PC-9 (cell line): ENCODE results near the gene SRGAP1. TPM values are rescaled to one million over a fixed set of nuclear protein-coding genes. Genes with fewer than 3 reads are reported as not detected.

Source experiments
- BruUV-seq: library from RNA; stranded (reverse); fragments of 400-500 nt; replicated peaks from 2 replicates; lab custom pipeline; 2021; lab: Mats Ljungman, UMichigan
- CTCF ChIA-PET: fragments of 300-600 bp; sonication (Branson Sonifier 250); formaldehyde crosslinking; loops from one replicate; lab custom pipeline; 2022; ENCODE audit warnings: antibody characterized with exemption; lab: Charles Lee
- POLR2A ChIA-PET: fragments of 300-600 bp; sonication (Branson Sonifier 250); formaldehyde crosslinking; loops from one replicate; lab custom pipeline; 2022; ENCODE audit warnings: antibody characterized with exemption; ENCODE audit not compliant: unreplicated experiment; lab: Charles Lee
- DNase-seq, 2 experiments: peaks; one replicate each; pipeline versions ENCODE4 v3.0.0 to v3.0.0-alpha.2; 2015 to 2022; ENCODE audit warnings: mixed read lengths in 1 of 2
- H2AFZ ChIP-seq: fragments of 200-600 bp; sonication (generic); 2 replicates; pipeline ENCODE4 v1.8.1; 2017; ENCODE audit warnings: antibody characterized with exemption
- H3F3A ChIP-seq: fragments of 200-600 bp; sonication (generic); 2 replicates; pipeline ENCODE4 v1.8.1; 2017; ENCODE audit warnings: antibody characterized with exemption, mild to moderate bottlenecking, low read depth; ENCODE audit not compliant: insufficient read depth
- H3K27ac ChIP-seq: fragments of 200-600 bp; sonication (generic); 2 replicates; pipeline ENCODE4 v1.6.1; 2016; ENCODE audit warnings: mixed run types
- H3K27me3 ChIP-seq: fragments of 200-600 bp; sonication (generic); 2 replicates; pipeline ENCODE4 v1.6.1; 2016; ENCODE audit warnings: low read depth, mixed run types; ENCODE audit not compliant: insufficient read depth
- H3K36me3 ChIP-seq: fragments of 200-600 bp; sonication (generic); 2 replicates; pipeline ENCODE4 v1.6.1; 2016; ENCODE audit warnings: low read depth, mixed run types
- H3K4me1 ChIP-seq: fragments of 200-600 bp; sonication (generic); replicated peaks from 2 replicates; pipeline ENCODE4 v1.6.1; 2016; ENCODE audit warnings: mixed run types; ENCODE audit not compliant: insufficient read depth
- H3K4me2 ChIP-seq: fragments of 200-600 bp; sonication (generic); 2 replicates; pipeline ENCODE4 v1.6.1; 2017; ENCODE audit warnings: mixed run types
- H3K4me3 ChIP-seq: fragments of 200-600 bp; sonication (generic); 2 replicates; pipeline ENCODE4 v1.6.1; 2016; ENCODE audit warnings: mixed run types
- H3K79me2 ChIP-seq: fragments of 200-600 bp; sonication (generic); 2 replicates; pipeline ENCODE4 v1.6.1; 2017; ENCODE audit warnings: low read depth, mixed run types
- H3K9me2 ChIP-seq: fragments of 200-600 bp; sonication (generic); 2 replicates; pipeline ENCODE4 v1.8.1; 2017; ENCODE audit warnings: mild to moderate bottlenecking; ENCODE audit not compliant: insufficient read depth
- H3K9me3 ChIP-seq: fragments of 200-600 bp; sonication (generic); 2 replicates; pipeline ENCODE4 v1.8.1; 2016; ENCODE audit warnings: low read depth; ENCODE audit not compliant: insufficient read depth
- H4K20me1 ChIP-seq: fragments of 200-600 bp; sonication (generic); 2 replicates; pipeline ENCODE4 v1.8.1; 2017; ENCODE audit not compliant: insufficient read depth
- EZH2 ChIP-seq: fragments of 200-600 bp; sonication (generic); IDR thresholded peaks from 2 replicates; pipeline ENCODE4 v1.8.0; 2017; ENCODE audit warnings: antibody characterized with exemption, low read depth
- intact Hi-C: fragments of 100-400 bp; cut with micrococcal nuclease; formaldehyde crosslinking; loops from one replicate; pipeline ENCODE4 v1.10.0; 2022; ENCODE audit not compliant: unreplicated experiment
- total RNA-seq: library from RNA; stranded (reverse); gene quantifications from 2 replicates; pipeline ENCODE4 v1.2.3, GENCODE V29; 2021
- TF ChIP-seq, protein P1 (sequence below): fragments of 200-600 bp; sonication (generic); conservative IDR thresholded peaks from 2 replicates; pipeline ENCODE4 v1.6.1; 2017; ENCODE audit warnings: mixed run types, antibody characterized with exemption, mild to moderate bottlenecking, moderate library complexity

SRGAP1 gene
- total RNA-seq, 1 experiment from 2014 or later: 24.5 TPM

DNA sequence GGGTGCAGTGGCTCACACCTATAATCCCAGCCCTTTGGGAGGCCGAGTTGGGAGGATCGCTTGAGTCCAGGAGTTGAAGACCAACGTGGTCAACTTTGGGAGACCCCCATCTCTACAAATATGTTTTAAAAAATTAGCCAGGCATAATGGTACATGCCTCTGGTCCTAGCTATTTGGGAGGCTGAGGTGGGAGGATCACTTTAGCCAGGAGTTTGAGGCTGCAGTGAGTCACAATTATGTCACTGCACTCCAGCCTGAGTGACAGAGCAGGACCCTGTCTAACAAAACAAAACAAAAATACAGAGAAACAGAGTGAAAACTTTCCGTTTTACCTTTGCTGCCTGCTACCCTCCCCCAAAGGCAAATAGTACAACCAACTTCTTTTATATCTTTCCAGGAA, 60.2 kb downstream of the SRGAP1 start:
- intact Hi-C loops: loop anchor here (5.0 kb wide), 1 partner anchor 57 kb away; no protein-coding TSS in a partner anchor
- CTCF ChIA-PET: no interaction called here
- H3K79me2 ChIP-seq: peaks cover 100% of the 10 kb centered on the region
- H3K4me2 ChIP-seq: no peak overlapping the region
- BruUV-seq: no TSS peak
- no peak for DNase-seq
- no peaks in the 10 kb centered on the region; the same call in 1 of the 2 replicates for H3K9me3 ChIP-seq
- H3K36me3 ChIP-seq: peaks cover 11% of the 10 kb centered on the region; the same call in 1 of the 2 replicates
- TF ChIP-seq, protein P1, sequence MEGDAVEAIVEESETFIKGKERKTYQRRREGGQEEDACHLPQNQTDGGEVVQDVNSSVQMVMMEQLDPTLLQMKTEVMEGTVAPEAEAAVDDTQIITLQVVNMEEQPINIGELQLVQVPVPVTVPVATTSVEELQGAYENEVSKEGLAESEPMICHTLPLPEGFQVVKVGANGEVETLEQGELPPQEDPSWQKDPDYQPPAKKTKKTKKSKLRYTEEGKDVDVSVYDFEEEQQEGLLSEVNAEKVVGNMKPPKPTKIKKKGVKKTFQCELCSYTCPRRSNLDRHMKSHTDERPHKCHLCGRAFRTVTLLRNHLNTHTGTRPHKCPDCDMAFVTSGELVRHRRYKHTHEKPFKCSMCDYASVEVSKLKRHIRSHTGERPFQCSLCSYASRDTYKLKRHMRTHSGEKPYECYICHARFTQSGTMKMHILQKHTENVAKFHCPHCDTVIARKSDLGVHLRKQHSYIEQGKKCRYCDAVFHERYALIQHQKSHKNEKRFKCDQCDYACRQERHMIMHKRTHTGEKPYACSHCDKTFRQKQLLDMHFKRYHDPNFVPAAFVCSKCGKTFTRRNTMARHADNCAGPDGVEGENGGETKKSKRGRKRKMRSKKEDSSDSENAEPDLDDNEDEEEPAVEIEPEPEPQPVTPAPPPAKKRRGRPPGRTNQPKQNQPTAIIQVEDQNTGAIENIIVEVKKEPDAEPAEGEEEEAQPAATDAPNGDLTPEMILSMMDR: no peak
- no peak for TF ChIP-seq EZH2
- no peak overlapping the region for H2AFZ ChIP-seq
- POLR2A ChIA-PET: no interaction called here
- H3K27ac ChIP-seq: peak overlapping the region; percentile 25; the same call in 1 of the 2 replicates
- no peaks in the 10 kb centered on the region for H3K27me3 ChIP-seq
- H3K9me2 ChIP-seq: no peaks in the 10 kb centered on the region
- no peaks in the 10 kb centered on the region for H4K20me1 ChIP-seq
- H3K4me1 ChIP-seq: peaks cover 50% of the 10 kb centered on the region
- H3F3A ChIP-seq: peaks cover 44% of the 10 kb centered on the region
- H3K4me3 ChIP-seq: no peak overlapping the region

DNA sequence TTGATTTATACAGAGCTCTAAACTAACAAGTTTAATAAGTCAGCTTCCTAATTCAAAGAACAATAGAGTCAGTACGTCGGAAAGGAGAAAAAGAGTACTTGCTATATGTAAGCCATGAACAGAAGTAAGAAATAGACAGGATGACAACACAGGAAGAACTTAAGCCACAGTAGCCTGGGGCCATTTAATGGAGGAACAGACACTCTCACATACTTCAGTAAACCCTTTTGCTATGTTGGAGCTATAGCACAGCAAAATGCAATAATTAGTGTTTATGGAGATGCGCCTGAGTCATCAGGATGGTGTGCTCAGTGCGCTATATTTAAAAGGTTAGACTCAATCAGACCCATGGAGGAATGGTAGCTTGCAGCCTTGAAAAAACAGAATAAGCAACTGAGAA, 61.0 kb downstream of the SRGAP1 start:
- Histone ChIP-seq H3F3A (peaks cover 35% of the 10 kb centered on the region), H3K36me3 (peaks cover 11% of the 10 kb centered on the region; the same call in 1 of the 2 replicates), H3K4me2 (0 out of 2 replicates have a peak overlapping the region, but pooled peaks have one; percentile 30), H4K20me1 (no peaks in the 10 kb centered on the region), H3K27me3 (no peaks in the 10 kb centered on the region), H3K4me3 (no peak overlapping the region), H2AFZ (no peak overlapping the region), H3K9me3 (no peaks in the 10 kb centered on the region; the same call in 1 of the 2 replicates), H3K27ac (peak overlapping the region; percentile 42), H3K4me1 (peaks cover 43% of the 10 kb centered on the region), H3K9me2 (no peaks in the 10 kb centered on the region), H3K79me2 (peaks cover 100% of the 10 kb centered on the region)
- no TSS peak for BruUV-seq
- TF ChIP-seq, protein P1: no peak
- TF ChIP-seq EZH2: no peak
- DNase-seq: peak in 1 of 2 experiments; percentile 50
- POLR2A ChIA-PET: interaction anchor here (0.7 kb wide), 2 partner anchors 12 to 20 kb away, joined by 3 to 4 read pairs; no protein-coding TSS in a partner anchor
- intact Hi-C loops: no loop called here
- CTCF ChIA-PET: no interaction called here

GRCh38 chr12:63906876-63907275, 62.4 kb downstream of the SRGAP1 start:
- Histone ChIP-seq H4K20me1 (no peaks in the 10 kb centered on the region), H3K4me2 (no peak overlapping the region), H3K36me3 (peaks cover 11% of the 10 kb centered on the region; the same call in 1 of the 2 replicates), H3K27me3 (no peaks in the 10 kb centered on the region), H3K9me3 (no peaks in the 10 kb centered on the region; the same call in 1 of the 2 replicates), H3K27ac (no peak overlapping the region), H2AFZ (no peak overlapping the region), H3F3A (peaks cover 22% of the 10 kb centered on the region), H3K9me2 (no peaks in the 10 kb centered on the region), H3K4me3 (no peak overlapping the region), H3K79me2 (peaks cover 99% of the 10 kb centered on the region), H3K4me1 (peaks cover 30% of the 10 kb centered on the region)
- CTCF ChIA-PET: no interaction called here
- DNase-seq: no peak
- BruUV-seq: no TSS peak
- no peak for TF ChIP-seq EZH2
- TF ChIP-seq, protein P1: no peak
- POLR2A ChIA-PET: no interaction called here
- intact Hi-C loops: no loop called here
